PC-3 (cell line): ENCODE results near the gene KRTAP12-2.

Experiments
- EZH2 ChIP-seq: fragments of 300-600 bp; sonication (generic); IDR thresholded peaks from one replicate; pipeline ENCODE4 v1.6.1; 2017; ENCODE audit warnings: antibody characterized with exemption, mild to moderate bottlenecking, low read length; ENCODE audit not compliant: unreplicated experiment
- EZH2phosphoT487 ChIP-seq: fragments of 300-600 bp; sonication (generic); IDR thresholded peaks from 2 replicates; pipeline ENCODE4 v1.6.1; 2018; ENCODE audit warnings: mild to moderate bottlenecking, antibody characterized with exemption, low read length, borderline replicate concordance
- TF ChIP-seq, protein P1 (sequence below): fragments of 300-600 bp; sonication (generic); conservative IDR thresholded peaks from 2 replicates; pipeline ENCODE4 v1.5.1; 2017; ENCODE audit warnings: antibody characterized with exemption, low read depth, mild to moderate bottlenecking, low read length

DNA sequence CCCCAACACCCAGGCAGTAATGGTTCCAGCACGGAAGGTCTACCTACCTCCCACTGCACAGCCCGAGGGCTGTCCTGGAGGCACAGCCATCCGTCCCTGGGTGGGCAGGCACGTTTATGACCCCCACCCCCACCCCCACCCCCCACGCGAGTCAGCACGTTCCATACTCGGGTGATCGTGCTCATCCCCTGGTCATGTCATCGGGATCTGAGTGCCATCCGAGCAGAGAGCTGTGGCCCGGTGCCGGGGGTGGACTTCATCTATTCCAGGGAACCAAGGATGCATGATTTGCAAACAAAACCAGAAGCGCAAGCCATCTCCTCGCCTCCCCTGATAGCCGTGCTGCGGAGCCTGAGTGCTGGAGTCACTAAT is 43.6 kb upstream of the KRTAP12-2 start:
- TF ChIP-seq EZH2: no peak
- TF ChIP-seq, protein P1, sequence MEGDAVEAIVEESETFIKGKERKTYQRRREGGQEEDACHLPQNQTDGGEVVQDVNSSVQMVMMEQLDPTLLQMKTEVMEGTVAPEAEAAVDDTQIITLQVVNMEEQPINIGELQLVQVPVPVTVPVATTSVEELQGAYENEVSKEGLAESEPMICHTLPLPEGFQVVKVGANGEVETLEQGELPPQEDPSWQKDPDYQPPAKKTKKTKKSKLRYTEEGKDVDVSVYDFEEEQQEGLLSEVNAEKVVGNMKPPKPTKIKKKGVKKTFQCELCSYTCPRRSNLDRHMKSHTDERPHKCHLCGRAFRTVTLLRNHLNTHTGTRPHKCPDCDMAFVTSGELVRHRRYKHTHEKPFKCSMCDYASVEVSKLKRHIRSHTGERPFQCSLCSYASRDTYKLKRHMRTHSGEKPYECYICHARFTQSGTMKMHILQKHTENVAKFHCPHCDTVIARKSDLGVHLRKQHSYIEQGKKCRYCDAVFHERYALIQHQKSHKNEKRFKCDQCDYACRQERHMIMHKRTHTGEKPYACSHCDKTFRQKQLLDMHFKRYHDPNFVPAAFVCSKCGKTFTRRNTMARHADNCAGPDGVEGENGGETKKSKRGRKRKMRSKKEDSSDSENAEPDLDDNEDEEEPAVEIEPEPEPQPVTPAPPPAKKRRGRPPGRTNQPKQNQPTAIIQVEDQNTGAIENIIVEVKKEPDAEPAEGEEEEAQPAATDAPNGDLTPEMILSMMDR: no peak
- no peak for TF ChIP-seq EZH2phosphoT487
